ENCODE data around the gene OR52H1.

Gene OR52H1

DNA sequence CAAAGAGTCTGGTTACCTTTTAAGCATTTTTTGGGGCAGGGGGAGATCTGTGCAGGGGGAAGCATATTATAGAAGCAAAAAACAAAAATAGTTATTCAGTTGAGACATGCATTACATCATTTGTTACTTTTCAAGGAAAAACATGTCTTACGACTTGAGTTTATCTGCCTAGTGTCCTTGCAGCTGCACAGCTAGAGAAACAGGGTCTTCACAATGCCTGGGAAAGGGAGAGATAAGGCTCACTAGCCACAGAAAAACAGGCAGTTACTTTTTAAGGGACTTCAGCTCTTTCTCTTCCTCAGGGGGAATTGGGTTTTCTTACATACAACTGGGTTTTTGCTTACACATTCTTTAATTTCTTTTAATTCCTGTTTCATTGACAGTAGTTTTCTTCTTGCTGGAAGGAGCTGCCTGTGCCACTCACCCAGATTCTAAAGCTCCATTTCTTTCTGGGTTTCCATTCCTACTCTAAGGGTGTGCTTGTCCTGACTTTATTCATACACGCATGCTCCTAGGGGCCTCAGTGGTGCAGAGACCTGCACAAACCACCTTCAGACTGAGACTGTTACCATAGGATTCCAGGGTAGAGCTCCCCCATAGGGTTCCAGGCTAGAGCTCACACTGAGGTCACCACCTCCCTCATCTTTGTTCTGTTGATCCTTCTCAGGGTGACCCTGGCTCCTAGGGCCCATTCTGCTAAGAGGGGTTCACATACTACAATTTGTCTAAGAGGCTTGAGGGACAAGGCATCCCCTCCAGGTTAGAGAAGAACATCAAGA is 17.1 kb downstream of the OR52H1 start:
- no peak for DNase-seq

DNA sequence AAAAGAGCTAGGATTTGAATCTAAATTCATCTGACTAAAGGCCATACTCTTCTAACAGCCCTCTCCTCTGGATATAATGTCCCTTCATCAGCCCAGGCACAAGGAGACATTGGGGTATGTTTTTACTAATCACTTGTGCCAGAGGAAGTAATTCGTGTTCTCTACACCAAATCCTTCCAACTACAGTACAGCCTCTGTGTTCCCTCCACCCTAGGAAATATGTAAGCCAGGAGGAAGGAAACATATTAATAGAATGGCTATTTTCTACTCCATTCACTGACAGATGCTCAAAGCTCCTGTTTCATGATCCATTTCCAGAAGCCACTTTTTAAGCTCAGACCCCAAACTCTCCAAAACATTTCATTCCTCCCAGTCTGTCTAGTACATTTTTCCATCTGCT is 19.8 kb downstream of the OR52H1 start:
- no peak for DNase-seq

DNA sequence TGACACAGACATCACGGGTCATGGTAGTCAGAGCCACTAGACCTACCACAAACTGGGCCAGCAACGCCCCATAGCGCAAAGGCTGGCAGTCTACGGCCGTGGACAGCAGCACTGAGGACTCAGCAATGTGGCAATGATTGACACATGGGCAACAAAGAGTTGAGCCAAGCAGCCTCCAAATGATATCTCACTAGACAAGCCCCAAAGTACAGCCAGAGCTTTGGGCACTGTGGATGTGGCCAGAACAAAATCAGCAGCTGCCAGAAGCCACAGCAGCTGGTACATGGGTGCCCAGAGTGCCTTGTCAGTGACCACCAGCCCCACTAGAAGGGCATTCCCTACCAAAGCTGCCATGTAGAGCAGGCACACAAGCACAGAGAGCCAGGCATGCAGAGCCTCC is 20.6 kb downstream of the OR52H1 start:
- no peak for DNase-seq

DNA sequence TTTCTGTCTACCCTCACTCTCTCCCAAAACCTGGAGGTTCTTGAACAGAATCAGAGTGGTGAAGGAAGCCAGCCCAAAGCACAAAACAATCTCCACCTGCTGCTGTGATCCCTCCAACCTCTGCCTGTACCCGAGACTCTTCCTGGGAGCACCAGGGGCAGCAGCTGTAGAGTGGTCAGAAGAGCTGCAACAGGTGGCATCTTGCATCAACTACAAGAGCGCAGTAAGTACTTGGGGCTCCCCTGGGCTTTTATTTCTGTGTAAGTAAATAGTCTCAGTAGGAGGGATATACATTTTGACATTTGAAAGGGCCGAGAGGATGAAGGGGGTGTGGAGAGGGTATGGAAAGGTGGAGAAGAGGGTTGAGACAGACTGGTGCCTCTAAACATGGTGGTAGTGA is 23.6 kb downstream of the OR52H1 start:
- no peak for DNase-seq

DNA sequence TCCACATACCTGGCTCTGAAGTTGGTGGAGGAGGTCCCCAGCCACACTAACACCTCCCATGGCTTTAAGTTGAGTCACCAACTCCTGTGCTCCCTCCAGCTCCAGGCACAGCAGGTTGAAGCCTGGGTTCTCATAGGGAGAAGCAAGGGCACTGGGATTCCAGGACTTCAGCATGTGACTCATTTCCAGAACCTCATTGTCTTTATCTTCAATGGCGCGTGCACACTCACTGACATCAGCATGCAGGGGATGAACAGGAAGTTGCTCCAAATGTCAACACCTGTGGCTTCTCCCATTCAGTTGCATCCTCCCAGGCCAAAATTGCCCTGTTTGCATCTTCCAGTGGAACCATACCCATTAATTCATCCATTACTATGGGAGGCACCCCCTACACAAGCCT is 26.0 kb downstream of the OR52H1 start:
- no peak for DNase-seq

DNA sequence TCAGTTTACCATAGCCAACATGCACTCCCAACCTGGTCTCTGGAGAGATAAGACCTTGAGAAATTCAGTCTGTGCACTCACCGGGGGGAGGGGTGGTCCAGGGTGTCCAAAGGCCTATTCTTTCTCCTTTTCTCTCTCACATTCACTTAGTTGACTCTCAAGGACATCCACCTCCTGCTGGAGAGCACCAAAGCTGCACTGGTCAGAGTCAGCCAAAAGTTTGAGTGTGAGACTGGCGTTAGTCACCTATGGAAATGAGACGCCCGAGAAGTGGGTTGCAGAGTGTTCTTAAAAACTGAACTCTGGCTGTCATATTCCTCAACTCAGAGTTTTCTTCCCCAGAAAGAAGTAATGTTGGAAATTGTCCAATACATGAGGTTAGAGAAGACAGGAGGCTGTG is 26.8 kb downstream of the OR52H1 start:
- DNase-seq = no peak

DNA sequence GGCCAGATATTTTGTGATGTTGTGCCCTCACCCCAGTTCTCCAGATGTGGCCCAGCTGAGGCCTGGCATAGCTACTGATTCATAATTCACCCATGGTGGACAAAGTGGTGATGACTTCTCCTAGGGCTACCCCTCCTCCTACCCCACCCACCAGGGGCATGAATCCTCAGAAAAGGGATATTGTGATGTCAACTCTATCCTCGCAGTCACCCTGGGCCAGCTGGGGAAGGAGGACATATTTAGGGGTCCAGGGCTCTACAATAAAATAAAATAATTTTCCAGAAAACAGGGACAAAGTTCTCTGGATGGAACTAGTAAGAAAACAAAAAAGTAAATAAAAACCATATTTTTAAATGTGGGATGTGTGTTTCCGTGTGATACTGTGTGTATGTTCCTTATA is 31.7 kb downstream of the OR52H1 start, which contains the start of gene UBQLNL:
Gene UBQLNL (minus strand): TSS at position 101 of the 400 bp plus-strand sequence. CDS start 258 bp downstream, outside the sequence.
- no peak for DNase-seq

DNA sequence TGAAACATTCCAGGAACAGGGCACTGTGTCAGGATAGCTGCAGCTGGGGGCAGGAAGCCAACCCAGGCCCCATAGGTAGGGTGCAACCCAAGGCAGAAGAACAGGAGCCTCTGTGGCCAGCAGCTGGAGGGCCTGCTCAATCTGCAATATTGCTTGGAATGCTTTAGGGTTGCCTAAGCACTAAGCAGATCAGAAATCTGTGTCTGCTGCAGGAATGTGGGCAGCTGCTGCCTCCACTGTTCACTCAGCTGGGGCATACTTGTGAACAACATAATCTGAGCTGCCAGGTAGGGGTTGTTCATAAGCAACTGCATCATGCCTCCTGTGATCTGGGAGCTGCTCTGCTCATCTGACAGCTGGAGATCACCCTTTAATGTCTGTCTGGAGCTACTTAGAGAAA is 33.5 kb downstream of the OR52H1 start:
- DNase-seq = no peak

DNA sequence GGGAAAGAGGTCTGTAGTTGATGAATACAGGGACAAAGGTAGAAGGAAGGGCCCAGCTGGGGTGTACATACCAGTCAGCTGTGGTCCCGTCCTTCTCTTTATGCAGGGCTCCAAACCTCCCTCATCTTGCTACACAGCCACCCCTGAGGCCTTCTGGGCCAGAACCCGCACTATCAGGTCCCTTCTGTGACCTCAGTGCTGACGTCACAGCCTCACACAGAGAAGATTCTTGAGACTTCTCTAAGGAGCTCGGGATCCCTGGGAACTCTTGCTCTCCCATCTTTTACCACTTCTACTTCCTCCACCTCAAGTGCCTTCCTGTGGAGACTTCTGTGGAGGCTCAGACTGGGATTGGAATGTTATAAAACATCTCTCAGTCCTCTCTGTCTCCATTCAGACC is 38.5 kb downstream of the OR52H1 start, which contains the start of gene UBQLN3:
Gene UBQLN3 (minus strand): TSS at position 155 of the 400 bp plus-strand sequence. CDS start 399 bp downstream, outside the sequence.
- DNase-seq = no peak

DNA sequence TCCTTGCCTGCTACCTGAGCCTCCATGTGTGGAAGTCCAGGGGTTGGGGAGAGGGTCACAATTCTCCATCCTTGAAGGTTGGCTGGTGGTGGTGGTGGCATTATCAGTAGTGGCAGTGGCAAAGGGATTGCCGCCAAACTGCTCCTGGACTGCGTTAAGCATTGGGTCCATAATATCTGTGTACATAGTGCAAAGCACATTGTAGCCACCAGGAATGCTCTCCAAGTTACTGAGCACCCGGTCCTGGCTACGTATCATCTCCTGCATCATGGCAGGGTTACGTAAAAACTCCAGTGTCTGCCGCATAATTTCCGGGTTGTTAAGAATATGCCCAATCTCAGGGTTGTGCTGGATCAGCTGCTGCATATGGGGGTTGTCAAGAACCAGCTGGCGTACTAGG is 39.7 kb downstream of the OR52H1 start:
- DNase-seq = no peak

DNA sequence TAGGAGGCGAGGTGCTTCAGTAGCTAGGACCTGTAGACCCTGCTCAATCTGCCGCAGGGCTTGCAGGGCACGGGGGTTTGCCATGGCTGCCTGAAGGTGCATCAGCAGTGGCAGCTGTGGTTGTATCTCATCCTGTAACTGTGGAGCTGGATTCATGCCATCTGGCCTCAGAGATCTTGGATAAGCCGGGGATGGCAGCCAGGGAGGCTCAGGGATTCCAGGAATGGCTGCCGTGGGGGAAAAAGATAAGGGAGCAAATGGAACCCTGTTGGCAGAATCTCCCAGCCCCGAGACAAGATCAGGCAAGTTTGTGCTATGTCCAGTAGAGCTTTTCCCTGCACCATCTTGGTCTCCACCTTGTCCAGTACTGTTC is 40.4 kb downstream of the OR52H1 start:
- DNase-seq = no peak

DNA sequence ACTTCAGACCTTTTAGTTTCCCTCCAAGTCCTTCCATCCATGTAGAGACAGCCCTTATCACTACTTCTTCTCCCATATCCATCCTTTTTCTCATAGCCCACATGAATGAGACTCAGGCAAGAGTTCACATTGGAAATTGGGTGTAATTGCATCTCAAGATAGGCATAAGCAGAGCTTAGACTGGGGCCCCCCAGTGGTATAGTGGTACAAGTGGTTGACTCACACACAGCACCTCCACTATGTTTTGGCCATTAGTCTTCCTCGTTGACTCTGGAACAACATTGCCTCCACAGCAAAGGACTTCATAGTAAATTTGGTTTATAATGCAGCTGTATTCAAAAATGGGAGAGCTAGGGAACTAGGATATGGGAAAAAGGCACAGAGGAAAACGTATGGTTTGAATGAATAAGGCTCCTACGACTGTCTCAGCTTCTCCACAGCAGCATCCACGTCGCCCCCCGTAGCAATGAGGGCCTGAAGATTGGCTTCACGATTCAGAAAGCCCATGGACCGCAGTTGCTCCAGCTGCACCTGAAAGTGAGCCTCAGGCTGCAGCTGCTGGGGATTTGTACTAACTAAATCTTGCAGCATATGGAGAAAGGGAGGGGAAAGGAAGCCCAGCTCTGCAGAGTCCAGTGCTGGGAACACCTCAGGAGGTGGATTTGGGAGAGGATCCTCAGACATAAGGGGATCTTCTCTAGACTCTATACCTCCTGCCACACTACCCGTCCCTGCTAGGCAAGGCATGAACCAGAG is 41.0 kb downstream of the OR52H1 start:
- no peak for DNase-seq

DNA sequence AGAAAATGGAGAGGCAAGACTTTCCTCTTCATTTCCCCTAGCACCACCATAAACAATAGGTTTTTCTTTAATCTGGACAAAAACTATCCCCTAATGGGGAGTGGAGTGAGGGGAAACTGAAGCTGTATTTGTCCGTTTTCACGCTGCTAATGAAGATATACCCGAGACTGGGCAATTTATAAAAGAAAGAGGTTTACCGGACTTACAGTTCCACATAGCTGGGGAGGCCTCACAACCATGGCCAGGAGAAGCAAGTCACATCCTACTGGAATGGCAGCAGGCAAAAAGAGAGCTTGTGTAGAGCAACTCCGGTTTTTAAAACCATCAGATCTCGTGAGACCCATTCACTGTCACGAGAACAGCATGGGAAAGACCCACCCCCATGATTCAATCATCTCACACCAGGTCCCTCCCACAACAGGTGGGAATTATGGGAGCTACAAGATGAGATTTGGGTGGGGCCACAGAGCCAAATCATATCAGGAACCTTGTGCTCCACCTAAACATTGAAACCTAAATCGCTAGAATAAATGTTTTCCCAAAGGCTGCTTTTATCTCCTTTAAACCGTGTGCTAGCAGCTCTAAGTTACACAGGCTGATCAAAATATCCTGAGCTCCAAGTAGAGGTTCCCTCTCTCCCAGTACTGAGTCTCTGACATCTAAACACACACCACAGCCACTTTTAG is 42.8 kb downstream of the OR52H1 start:
- no peak for DNase-seq

DNA sequence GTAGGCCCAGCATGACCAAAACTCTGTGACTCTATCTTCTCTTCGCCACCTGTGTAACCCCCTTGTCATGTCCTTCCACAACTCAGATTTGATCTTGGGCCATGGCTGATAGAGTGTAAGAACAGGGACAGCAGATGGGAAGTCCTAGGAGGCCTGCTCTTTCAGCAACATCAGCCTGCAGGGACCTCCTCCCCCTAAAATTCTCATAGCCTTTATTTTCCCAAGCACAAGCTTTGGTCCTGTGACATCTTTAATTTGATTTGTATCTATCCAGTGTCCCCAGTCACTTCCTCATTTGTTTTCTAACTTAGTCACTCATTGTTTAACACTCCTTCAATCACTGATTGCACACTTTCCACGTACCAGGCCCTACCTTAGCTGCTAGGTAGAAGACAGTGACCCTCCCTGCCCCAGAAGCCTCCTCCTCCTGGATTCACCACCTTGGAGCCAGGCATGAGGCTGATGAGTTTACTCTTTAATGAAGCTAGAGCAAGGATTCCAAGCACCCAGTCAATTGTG is 43.9 kb downstream of the OR52H1 start:
- no peak for DNase-seq

DNA sequence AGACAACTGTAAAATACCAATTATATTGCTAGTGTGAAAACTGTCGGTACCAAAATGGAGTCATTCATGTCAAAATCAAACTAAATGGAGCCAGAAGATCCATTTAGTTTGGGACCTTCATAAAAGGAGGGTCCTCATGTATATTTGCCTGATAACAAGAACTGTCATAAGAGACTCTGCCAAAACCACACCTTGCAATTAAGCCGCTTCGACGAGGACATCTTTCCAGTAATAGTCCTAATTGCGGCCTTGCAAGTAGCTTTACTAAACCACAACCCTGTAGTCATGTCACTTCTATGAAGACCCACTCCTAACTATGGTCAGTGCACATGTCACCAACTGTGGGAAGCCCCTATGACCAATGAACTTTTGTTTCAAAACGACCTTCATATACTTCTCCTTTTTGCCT is 47.9 kb downstream of the OR52H1 start:
- DNase-seq = no peak

DNA sequence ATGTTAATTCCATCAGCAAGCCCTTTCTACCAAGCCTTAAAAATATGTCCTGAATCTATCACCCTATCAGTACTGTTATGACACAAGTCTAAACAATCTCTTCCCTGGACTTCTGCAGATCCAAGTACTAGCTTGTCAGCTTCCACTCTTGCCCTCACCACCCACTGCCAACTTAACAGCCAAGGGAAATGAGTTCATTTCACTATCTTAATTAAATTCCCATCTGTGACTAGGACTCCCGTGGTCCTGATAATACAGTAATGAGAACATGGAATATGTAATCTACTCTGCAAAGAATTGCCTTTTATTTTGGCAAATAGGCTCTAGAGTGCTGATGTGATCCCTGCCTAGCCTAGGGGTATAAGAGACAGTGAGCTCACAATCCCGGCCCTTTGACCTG is 48.7 kb downstream of the OR52H1 start:
- peak in 1 of 14 donors; percentile 23 for DNase-seq
